Activated naive CD8-positive, alpha-beta T cell treated with anti-CD3 and anti-CD28 coated beads for 36 hours (primary cell): ENCODE measurements around the gene JADE2. TPM values are rescaled to one million over a fixed set of nuclear protein-coding genes. Genes with fewer than 3 reads are reported as not detected.

Experiments
- DNase-seq: peaks from one replicate; pipeline ENCODE4 v3.0.0; 2021
- H3K27ac Mint-ChIP-seq: one replicate; pipeline ENCODE4 v1.8.0; 2022; ENCODE audit warnings: mild to moderate bottlenecking, moderate library complexity, mixed read lengths
- H3K27me3 Mint-ChIP-seq: one replicate; pipeline ENCODE4 v1.8.0; 2022; ENCODE audit warnings: mild to moderate bottlenecking, mixed read lengths
- H3K36me3 Mint-ChIP-seq: one replicate; pipeline ENCODE4 v1.8.0; 2021; ENCODE audit warnings: mild to moderate bottlenecking, mixed read lengths
- H3K4me1 Mint-ChIP-seq: one replicate; pipeline ENCODE4 v1.8.0; 2021; ENCODE audit warnings: mixed read lengths
- H3K4me3 Mint-ChIP-seq: one replicate; pipeline ENCODE4 v1.8.0; 2022; ENCODE audit warnings: mild to moderate bottlenecking, moderate library complexity, mixed read lengths
- H3K9me3 Mint-ChIP-seq: one replicate; pipeline ENCODE4 v1.8.0; 2022; ENCODE audit warnings: mixed read lengths
- total RNA-seq, 2 experiments: library from RNA; stranded (reverse); gene quantifications; one replicate each; pipeline ENCODE4 v1.2.3, GENCODE V29; 2021

Gene JADE2
- total RNA-seq, 2 experiments from 2014 or later: 80.2 to 80.3 TPM

- no peak for DNase-seq
- H3K27ac Mint-ChIP-seq: no peak overlapping the region
- H3K27me3 Mint-ChIP-seq: no peaks in the 10 kb centered on the region
- H3K4me1 Mint-ChIP-seq: peaks cover 7% of the 10 kb centered on the region
- no peaks in the 10 kb centered on the region for H3K9me3 Mint-ChIP-seq
- H3K36me3 Mint-ChIP-seq: peaks cover 14% of the 10 kb centered on the region
- no peak overlapping the region for H3K4me3 Mint-ChIP-seq
These were observed 37.8 kb downstream of the JADE2 start for GRCh38 chr5:134563221-134563620.

GRCh38 chr5:134563962-134564361 is 38.5 kb downstream of the JADE2 start:
- Mint-ChIP-seq H3K9me3 (no peaks in the 10 kb centered on the region), H3K4me3 (no peak overlapping the region), H3K4me1 (peaks cover 11% of the 10 kb centered on the region), H3K36me3 (peaks cover 12% of the 10 kb centered on the region), H3K27me3 (no peaks in the 10 kb centered on the region), H3K27ac (no peak overlapping the region)
- DNase-seq: no peak

GRCh38 chr5:134564396-134564795 is 38.9 kb downstream of the JADE2 start:
- peaks cover 12% of the 10 kb centered on the region for H3K36me3 Mint-ChIP-seq
- H3K9me3 Mint-ChIP-seq: no peaks in the 10 kb centered on the region
- H3K27me3 Mint-ChIP-seq: no peaks in the 10 kb centered on the region
- H3K4me1 Mint-ChIP-seq: peaks cover 11% of the 10 kb centered on the region
- H3K4me3 Mint-ChIP-seq: no peak overlapping the region
- DNase-seq: no peak
- H3K27ac Mint-ChIP-seq: no peak overlapping the region

GRCh38 chr5:134565791-134566740 is 40.6 kb downstream of the JADE2 start:
- no peaks in the 10 kb centered on the region for H3K27me3 Mint-ChIP-seq
- H3K4me1 Mint-ChIP-seq: peaks cover 9% of the 10 kb centered on the region
- H3K36me3 Mint-ChIP-seq: peaks cover 14% of the 10 kb centered on the region
- no peak overlapping the region for H3K4me3 Mint-ChIP-seq
- H3K27ac Mint-ChIP-seq: no peak overlapping the region
- no peak for DNase-seq
- no peaks in the 10 kb centered on the region for H3K9me3 Mint-ChIP-seq

GRCh38 chr5:134566741-134567221 is 41.3 kb downstream of the JADE2 start:
- Mint-ChIP-seq H3K9me3 (no peaks in the 10 kb centered on the region), H3K36me3 (peaks cover 11% of the 10 kb centered on the region), H3K27me3 (no peaks in the 10 kb centered on the region), H3K27ac (peak overlapping the region; percentile 49), H3K4me3 (no peak overlapping the region), H3K4me1 (peaks cover 9% of the 10 kb centered on the region)
- DNase-seq: no peak

DNA sequence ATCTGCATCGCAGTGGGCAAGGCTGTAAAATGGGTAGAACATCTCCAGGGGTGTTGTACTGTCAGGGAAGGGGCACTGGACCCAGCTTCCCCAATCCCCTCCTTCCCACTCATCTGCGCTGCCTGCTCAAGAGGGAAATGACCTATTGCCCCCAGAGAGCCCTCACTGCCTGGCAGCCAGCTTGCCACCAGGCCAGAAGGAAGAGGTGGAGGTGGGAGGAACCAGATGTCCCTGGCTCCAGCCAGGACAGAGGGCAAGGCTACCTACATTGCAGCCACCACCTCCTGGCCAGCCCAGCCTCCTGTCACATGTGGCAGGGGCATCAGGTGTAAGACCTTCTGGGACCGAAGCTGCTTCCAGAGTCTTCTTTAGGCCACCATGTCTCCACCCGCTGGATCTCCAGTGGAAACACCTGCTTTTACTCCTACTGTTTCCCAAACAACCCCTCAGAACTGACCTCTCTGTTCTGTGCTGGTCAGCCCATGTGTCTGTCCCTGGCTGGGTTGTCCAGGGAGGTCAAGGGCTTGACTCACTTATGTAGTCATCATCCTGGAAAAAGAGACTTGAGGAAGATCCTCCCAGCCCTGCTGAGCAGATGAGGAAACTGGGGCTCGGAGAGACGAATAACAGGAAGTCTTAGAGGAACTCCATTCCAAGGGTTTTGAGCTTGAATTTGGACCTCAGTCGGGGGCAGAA is 42.3 kb downstream of the JADE2 start:
- Mint-ChIP-seq H3K27ac (peak overlapping the region; percentile 74), H3K27me3 (no peaks in the 10 kb centered on the region), H3K9me3 (no peaks in the 10 kb centered on the region), H3K4me3 (no peak overlapping the region), H3K4me1 (peaks cover 7% of the 10 kb centered on the region), H3K36me3 (peaks cover 17% of the 10 kb centered on the region)
- DNase-seq: no peak

- no peak for DNase-seq
- H3K27me3 Mint-ChIP-seq: no peaks in the 10 kb centered on the region
- H3K9me3 Mint-ChIP-seq: no peaks in the 10 kb centered on the region
- H3K4me3 Mint-ChIP-seq: no peak overlapping the region
- H3K27ac Mint-ChIP-seq: peak overlapping the region; percentile 74
- peaks cover 20% of the 10 kb centered on the region for H3K36me3 Mint-ChIP-seq
- peaks cover 7% of the 10 kb centered on the region for H3K4me1 Mint-ChIP-seq
These were observed 42.8 kb downstream of the JADE2 start for GRCh38 chr5:134568337-134568700.

DNA sequence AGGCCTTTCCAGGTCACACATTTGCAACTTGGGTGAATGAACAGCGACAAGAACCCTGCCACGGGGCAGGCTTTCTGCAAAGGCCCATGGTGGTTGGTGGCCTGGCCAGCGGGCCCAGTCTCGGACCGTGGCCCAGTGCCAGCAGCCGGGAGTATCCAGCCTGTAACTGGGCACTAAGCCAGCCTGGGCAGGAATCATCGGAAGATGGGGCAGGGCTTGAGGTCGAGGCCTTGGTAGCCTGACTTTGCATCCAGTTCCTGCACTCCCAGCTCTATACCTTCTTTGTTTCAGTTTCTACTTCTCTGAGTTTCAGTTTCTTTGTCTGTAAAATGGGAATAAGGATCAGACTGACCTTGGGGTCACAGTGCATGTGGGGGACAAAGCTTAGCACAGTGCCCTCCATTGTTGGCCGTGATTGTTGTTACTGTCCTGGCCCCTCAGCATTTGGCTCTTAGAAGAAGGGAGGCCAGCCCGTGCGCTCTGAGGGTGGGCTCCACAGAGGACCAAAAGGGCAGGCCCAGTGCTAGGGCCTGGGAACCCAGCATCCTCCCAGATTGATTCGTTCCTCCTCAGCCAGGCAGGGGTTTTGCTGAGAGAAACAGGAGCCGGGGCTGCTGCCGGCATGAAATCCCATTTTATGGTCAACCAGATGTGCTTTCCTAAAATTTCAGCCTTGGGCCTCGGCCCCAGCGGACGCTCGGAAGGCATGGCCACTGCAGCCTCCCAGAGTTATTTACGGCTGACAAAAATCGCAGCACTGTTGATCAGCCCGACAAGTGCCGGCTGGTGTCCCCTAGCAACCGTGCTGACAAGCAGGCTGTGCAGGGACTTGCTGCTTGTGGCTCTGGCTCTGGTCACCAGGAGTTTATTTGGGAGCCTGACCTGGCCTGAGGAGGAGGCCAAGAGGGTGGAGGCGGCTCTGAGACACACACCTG is 43.6 kb downstream of the JADE2 start:
- Mint-ChIP-seq H3K36me3 (peaks cover 20% of the 10 kb centered on the region), H3K9me3 (no peaks in the 10 kb centered on the region), H3K27ac (peak overlapping the region; percentile 81), H3K4me3 (no peak overlapping the region), H3K4me1 (peaks cover 7% of the 10 kb centered on the region), H3K27me3 (no peaks in the 10 kb centered on the region)
- no peak for DNase-seq

DNA sequence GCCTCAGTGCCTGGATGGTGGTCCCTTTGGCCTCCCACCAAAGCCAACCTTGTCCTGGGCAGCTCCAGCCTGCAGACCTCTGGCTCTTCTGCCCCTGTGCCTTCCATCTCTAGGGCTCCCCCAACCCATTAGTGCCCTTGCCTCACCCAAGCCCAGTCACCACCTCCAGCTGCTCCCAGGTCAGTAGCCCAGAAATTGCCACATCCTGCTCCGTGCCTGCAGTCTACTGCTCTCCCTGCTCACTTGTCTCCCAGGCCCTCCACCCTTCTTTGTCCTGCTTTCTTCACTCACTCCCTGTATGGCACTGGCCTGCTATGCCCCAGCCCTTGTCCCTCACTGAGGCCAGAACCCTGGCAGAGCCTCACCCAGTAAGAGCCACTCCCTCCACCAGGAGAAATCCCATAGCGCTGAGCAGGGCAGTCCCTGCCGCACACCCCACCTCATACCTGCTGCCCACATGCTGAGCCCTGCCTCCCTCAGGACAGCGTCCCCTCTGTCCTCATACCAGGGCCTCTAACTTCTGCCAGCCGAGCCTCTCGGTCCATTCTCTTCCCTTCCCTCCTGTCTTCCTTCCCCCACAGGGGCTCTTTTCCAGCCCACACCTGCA is 44.4 kb downstream of the JADE2 start:
- Mint-ChIP-seq H3K36me3 (peaks cover 20% of the 10 kb centered on the region), H3K27me3 (no peaks in the 10 kb centered on the region), H3K9me3 (no peaks in the 10 kb centered on the region), H3K27ac (peak overlapping the region; percentile 81), H3K4me1 (peaks cover 7% of the 10 kb centered on the region), H3K4me3 (no peak overlapping the region)
- DNase-seq: no peak

DNA sequence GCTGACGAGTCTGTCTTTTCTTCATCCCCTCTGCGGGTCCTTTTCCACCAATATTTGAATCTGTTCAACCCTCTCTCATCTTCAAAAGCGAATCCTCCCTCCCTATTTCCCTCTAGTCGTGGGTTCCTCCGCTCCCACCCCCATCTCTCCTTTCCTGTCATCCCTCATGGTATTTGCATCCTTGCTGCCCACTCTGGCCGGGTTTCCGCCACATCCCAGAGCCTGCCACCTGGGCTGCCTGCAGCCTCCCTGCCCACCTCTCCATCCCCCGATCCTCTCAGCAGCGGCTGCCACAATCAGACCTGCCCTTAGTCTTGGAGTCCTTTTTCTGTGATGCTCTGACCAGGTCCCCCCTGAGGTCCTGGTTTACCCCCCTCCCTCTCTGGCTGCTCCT is 44.9 kb downstream of the JADE2 start:
- peaks cover 9% of the 10 kb centered on the region for H3K4me1 Mint-ChIP-seq
- DNase-seq: no peak
- H3K9me3 Mint-ChIP-seq: no peaks in the 10 kb centered on the region
- H3K27me3 Mint-ChIP-seq: no peaks in the 10 kb centered on the region
- H3K27ac Mint-ChIP-seq: peak overlapping the region; percentile 82
- no peak overlapping the region for H3K4me3 Mint-ChIP-seq
- H3K36me3 Mint-ChIP-seq: peaks cover 20% of the 10 kb centered on the region

GRCh38 chr5:134570886-134571285 is 45.4 kb downstream of the JADE2 start:
- Mint-ChIP-seq H3K27me3 (no peaks in the 10 kb centered on the region), H3K4me3 (no peak overlapping the region), H3K27ac (peak overlapping the region; percentile 82), H3K9me3 (no peaks in the 10 kb centered on the region), H3K36me3 (peaks cover 20% of the 10 kb centered on the region), H3K4me1 (peaks cover 9% of the 10 kb centered on the region)
- DNase-seq: no peak

DNA sequence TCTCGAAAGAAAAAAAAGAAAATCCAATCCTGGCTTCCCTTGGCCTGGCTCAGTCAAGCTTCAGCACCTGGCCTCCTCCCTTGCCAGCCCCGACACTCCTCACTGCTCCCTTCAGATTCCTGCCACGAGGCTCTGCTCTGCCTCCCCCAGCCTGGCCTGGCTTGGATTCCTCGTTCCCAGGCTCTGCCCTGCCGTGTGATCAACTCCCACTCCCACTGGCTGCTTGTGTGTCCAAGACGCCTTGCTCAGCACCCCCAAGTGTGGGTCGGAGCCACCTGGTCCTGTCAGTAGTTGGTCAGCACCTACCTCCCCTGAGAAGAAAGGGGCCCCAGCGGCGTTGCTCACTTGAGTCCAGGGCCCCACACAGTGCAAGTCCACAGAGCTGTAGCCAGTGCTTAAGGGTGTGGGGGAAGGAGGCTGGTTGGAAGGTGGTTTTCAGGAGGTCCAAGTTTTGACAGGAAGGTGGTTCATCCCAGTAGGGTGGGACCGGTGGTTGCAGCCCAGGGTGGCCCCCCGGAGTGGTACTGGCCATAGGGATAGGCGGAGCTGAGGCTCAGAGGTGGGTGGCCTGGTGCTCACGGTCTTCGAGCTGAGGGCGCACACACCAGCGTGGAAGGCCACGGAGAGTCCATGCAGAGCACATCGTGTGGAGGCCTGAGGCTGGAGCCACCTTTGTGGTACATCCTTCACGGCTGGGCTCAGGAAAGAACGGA is 46.4 kb downstream of the JADE2 start:
- Mint-ChIP-seq H3K27ac (peak overlapping the region; percentile 77), H3K27me3 (no peaks in the 10 kb centered on the region), H3K4me3 (no peak overlapping the region), H3K36me3 (peaks cover 19% of the 10 kb centered on the region), H3K9me3 (no peaks in the 10 kb centered on the region), H3K4me1 (peaks cover 11% of the 10 kb centered on the region)
- no peak for DNase-seq

GRCh38 chr5:134572811-134573210 is 47.3 kb downstream of the JADE2 start:
- H3K27me3 Mint-ChIP-seq: no peaks in the 10 kb centered on the region
- H3K4me1 Mint-ChIP-seq: peaks cover 13% of the 10 kb centered on the region
- H3K36me3 Mint-ChIP-seq: peaks cover 20% of the 10 kb centered on the region
- H3K27ac Mint-ChIP-seq: no peak overlapping the region
- no peak overlapping the region for H3K4me3 Mint-ChIP-seq
- H3K9me3 Mint-ChIP-seq: no peaks in the 10 kb centered on the region
- DNase-seq: no peak

GRCh38 chr5:134574521-134574920 is 49.1 kb downstream of the JADE2 start:
- no peak for DNase-seq
- no peak overlapping the region for H3K4me3 Mint-ChIP-seq
- H3K27ac Mint-ChIP-seq: peak overlapping the region; percentile 12
- peaks cover 17% of the 10 kb centered on the region for H3K36me3 Mint-ChIP-seq
- peaks cover 7% of the 10 kb centered on the region for H3K4me1 Mint-ChIP-seq
- H3K27me3 Mint-ChIP-seq: no peaks in the 10 kb centered on the region
- H3K9me3 Mint-ChIP-seq: no peaks in the 10 kb centered on the region
